NB4 (cell line): ENCODE data around the gene ADAMTSL3.

Experiments used
- DNase-seq: peaks from one replicate; pipeline ENCODE4 v3.0.0; 2010; ENCODE audit warnings: low read depth
- H3K4me3 ChIP-seq: one replicate; pipeline ENCODE4 v1.5.1; 2011; ENCODE audit warnings: mild to moderate bottlenecking, low read depth, low read length, moderate library complexity
- MYC ChIP-seq: IDR thresholded peaks from 2 replicates; pipeline ENCODE4 v1.6.1; 2011; ENCODE audit warnings: low read depth, low read length
- POLR2A ChIP-seq: IDR thresholded peaks from 2 replicates; pipeline ENCODE4 v1.6.1; 2011; ENCODE audit warnings: mild to moderate bottlenecking; ENCODE audit not compliant: insufficient read length; ENCODE audit errors: extremely low read depth
- TF ChIP-seq, protein P1 (sequence below): IDR thresholded peaks from 2 replicates; pipeline ENCODE4 v1.6.1; 2011; ENCODE audit warnings: low read depth, low read length
- TF ChIP-seq, protein P2 (sequence below): IDR thresholded peaks from one replicate; pipeline ENCODE4 v1.5.1; 2012; ENCODE audit warnings: low read depth, low read length

ADAMTSL3 gene

DNA sequence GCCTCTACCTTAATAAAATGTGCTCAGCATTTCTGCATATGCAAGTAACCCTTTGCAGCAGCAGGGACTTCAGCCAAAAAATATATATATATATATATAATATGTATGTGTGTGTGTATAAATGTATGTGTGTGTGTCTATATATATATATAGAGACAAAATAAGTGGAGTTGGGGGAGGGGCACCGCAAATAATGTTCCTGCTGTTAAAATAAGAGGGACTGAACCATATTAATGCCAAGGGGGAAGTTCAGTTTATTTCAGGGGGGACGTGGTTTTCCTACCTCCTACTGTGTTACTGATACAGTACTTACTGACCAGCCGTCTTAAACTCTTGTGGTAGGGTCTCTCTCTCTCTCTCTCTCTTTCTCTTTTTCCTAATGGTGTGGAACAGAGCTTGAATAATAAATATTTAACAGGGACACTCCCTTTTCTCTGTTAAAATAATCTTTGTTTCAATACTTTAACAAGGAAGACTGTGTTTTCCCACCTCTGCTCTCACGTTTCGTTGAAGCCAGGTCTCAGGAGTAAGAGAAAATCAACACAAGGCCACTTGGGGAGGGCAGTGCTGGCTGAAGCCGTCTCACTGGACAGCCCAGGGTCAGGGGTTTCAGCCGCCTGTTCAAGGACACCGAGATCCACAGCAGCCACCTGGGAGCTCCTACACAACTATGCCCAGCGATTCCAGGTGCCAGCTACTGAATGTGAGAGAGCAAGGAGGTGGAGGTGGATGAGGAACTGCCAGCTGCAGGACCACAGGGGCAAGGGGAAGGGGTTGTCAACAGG lies 42.8 kb upstream of the ADAMTSL3 start:
- no peak overlapping the region for H3K4me3 ChIP-seq
- no peak for TF ChIP-seq MYC
- no peak for TF ChIP-seq POLR2A
- TF ChIP-seq, protein P1, sequence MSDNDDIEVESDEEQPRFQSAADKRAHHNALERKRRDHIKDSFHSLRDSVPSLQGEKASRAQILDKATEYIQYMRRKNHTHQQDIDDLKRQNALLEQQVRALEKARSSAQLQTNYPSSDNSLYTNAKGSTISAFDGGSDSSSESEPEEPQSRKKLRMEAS = no peak
- TF ChIP-seq, protein P2, sequence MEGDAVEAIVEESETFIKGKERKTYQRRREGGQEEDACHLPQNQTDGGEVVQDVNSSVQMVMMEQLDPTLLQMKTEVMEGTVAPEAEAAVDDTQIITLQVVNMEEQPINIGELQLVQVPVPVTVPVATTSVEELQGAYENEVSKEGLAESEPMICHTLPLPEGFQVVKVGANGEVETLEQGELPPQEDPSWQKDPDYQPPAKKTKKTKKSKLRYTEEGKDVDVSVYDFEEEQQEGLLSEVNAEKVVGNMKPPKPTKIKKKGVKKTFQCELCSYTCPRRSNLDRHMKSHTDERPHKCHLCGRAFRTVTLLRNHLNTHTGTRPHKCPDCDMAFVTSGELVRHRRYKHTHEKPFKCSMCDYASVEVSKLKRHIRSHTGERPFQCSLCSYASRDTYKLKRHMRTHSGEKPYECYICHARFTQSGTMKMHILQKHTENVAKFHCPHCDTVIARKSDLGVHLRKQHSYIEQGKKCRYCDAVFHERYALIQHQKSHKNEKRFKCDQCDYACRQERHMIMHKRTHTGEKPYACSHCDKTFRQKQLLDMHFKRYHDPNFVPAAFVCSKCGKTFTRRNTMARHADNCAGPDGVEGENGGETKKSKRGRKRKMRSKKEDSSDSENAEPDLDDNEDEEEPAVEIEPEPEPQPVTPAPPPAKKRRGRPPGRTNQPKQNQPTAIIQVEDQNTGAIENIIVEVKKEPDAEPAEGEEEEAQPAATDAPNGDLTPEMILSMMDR = no peak
- DNase-seq = no peak

DNA sequence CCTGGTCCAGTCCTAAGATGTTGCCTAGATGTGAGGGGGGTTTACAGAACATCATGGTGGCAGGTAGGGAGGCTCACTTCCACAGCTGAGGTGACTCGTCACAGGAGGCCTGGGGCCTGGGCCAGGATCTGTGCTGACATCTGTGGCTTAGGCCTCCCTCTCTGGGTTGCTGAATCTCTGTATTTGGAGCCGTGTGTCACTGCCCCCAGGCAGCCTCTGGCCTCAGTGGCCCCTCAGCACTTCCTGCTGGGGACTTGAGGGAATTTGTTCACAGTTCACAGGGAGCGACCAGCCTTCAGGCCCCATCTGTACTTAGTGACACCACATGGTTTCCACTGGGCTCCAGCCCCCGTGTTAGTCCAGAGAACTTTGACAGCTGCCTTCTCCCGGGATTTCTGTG lies 41.7 kb upstream of the ADAMTSL3 start:
- TF ChIP-seq POLR2A (no peak), MYC (no peak)
- TF ChIP-seq, protein P2 = no peak
- TF ChIP-seq, protein P1 = no peak
- H3K4me3 ChIP-seq = no peak overlapping the region
- DNase-seq = no peak

DNA sequence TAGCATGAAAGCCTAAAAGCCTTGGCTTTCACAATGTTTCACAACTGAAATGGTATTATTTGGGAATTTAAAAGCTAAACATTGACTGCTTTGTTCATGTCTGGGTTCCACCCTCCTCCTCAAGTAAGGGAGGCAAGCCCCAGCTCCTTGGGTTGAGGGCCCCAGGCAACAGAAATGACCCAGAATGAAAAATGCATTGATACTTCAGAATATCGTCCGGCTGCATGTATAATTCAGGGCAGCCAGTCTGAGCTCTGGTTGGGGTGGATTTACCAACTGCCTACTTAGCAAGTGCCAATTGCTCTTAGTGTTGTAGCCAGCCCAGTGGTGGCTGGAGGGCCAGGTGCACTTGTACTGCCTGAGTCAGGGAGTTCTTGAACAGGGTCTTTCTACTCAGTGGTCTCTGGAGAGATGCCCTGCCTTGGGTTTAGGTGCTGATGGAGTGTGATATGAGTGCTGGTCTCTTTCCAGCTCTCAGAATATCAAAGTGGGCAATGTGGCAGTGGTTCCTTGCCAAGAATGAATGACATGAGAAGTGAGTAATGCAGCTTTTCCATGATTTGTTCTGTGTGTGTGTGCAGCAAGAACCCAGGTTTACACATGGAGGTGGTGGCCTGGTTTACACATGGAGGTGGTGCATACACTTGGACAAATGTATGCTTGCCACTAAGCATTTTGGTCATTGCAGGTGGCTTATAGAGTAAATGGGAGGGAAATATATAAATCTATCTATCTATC lies 40.9 kb upstream of the ADAMTSL3 start:
- no peak for DNase-seq
- H3K4me3 ChIP-seq = no peak overlapping the region
- TF ChIP-seq, protein P2 = no peak
- TF ChIP-seq, protein P1 = no peak
- TF ChIP-seq MYC (no peak), POLR2A (no peak)

DNA sequence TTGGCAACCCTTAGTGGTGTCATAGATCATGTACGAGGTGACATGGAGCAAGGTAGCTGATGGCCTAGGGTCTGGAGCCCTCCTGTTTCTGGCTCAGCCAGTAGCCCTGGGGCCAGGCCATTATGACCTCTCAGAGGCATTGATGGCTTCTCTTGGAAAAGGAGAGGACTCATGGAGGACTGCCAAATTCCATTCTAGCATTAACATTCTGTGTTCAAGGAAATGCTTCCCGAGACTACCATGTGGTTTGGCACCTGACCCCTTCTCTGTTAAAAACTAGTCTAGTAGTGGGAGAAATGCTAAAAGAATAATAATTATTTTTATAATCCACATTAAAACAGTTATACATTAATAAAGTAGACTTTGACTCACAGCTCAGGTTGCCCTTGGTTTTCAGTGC lies 40.2 kb upstream of the ADAMTSL3 start:
- H3K4me3 ChIP-seq = no peak overlapping the region
- DNase-seq = no peak
- TF ChIP-seq, protein P2 = no peak
- TF ChIP-seq, protein P1 = no peak
- TF ChIP-seq MYC (no peak), POLR2A (no peak)

DNA sequence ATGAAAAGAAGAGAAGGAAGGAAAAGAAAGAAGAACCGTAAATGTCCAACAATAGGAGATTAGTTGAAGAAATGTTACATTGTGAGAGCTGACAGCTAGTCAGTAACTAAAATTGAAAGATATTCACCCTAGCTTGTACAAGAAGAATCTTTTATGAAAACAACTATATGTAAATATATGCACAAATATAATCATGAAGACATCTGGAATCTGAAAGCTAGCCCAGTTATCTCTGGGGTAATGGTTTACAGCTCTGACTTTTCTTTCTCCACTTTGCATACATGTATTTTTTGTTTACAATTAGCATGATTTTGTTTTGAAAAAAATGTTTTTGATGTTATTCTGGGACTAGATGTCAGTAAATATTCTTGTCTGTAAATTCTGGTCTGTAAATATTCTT lies 37.1 kb upstream of the ADAMTSL3 start:
- TF ChIP-seq POLR2A = no peak
- TF ChIP-seq, protein P1 = no peak
- TF ChIP-seq MYC = no peak

DNA sequence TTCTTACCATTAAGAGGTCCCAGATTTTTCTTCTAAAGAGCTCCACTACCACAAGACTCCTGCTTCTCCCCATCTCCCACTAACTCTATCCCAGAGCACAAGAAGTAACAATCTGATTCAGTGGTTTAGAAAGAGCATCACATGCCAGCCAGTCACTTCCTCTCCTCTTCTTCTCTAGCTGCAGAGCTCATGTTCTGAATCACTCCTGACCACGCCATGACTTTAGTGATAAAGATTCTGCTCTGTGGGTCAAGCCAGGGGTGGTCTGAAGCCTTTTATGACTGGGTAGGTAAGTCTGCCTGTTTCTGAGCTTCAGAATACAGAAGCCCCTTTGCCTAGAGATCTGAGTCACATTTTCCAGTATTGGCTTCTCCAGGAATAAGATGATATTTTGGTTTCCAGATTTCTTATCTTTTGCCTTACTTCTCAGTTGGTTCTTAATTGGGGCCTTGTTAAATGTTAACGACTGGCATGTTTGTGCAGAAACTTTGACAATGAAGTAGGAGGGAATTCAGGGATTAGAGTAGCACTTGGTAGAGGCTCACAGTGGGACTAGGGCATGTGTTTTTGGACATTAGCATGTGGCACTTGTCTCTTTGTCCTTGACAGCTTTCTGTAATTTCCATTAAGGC lies 27.6 kb upstream of the ADAMTSL3 start:
- DNase-seq = no peak
- TF ChIP-seq POLR2A (no peak), MYC (no peak)
- TF ChIP-seq, protein P1 = no peak
- TF ChIP-seq, protein P2 = no peak
- no peak overlapping the region for H3K4me3 ChIP-seq

More for the DNA sequence above, 37.1 kb upstream of the ADAMTSL3 start:
- DNase-seq = no peak
- H3K4me3 ChIP-seq = no peak overlapping the region
